ENCODE data around the gene GDPD5. TPM values are rescaled to one million over a fixed set of nuclear protein-coding genes. Genes with fewer than 3 reads are reported as not detected.

The GDPD5 gene
- total RNA-seq, 1 donor from 2014 or later, result 9.7 TPM

GRCh38 chr11:75399344-75400145 is 126.2 kb downstream of the GDPD5 start, which contains the start of gene RPS3:
TSS of gene RPS3 (plus strand) at chr11:75399518. CDS start at chr11:75399548, 30 bp downstream.
- DNase-seq (ENCODE audit: low spot score), result peak; percentile 86
- H3K27ac Mint-ChIP-seq, result peak within 1 kb of the TSS; percentile 90
- H3K4me3 Mint-ChIP-seq, result peak within 1 kb of the TSS; percentile 99
- no peaks in the 10 kb centered on the region for H3K9me3 Mint-ChIP-seq
- peaks cover 3% of the 10 kb centered on the region for H3K27me3 Mint-ChIP-seq (ENCODE audit: insufficient read depth)
- peaks cover 51% of the 10 kb centered on the region for H3K36me3 Mint-ChIP-seq (ENCODE audit: low read depth)
- intact Hi-C loops (cut with micrococcal nuclease), result loop anchor here (1.0 to 2.0 kb wide), 6 partner anchors 9 to 450 kb away; partner anchors contain the start of genes NEU3, SPCS2 and XRRA1
- H3K4me1 Mint-ChIP-seq (ENCODE audit: low read depth), result peaks cover 51% of the 10 kb centered on the region

GRCh38 chr11:75398906-75399305 is 126.8 kb downstream of the GDPD5 start:
- Mint-ChIP-seq H3K9me3 (no peaks in the 10 kb centered on the region), H3K27ac (peak overlapping the region; percentile 90), H3K27me3 (ENCODE audit: insufficient read depth) (peaks cover 4% of the 10 kb centered on the region), H3K4me3 (peak overlapping the region; percentile 99), H3K36me3 (ENCODE audit: low read depth) (peaks cover 45% of the 10 kb centered on the region), H3K4me1 (ENCODE audit: low read depth) (peaks cover 51% of the 10 kb centered on the region)
- DNase-seq (ENCODE audit: low spot score), result no peak
- intact Hi-C loops (cut with micrococcal nuclease), result loop anchor here (1.0 kb wide), 4 partner anchors 9 to 127 kb away; no protein-coding TSS in a partner anchor

GRCh38 chr11:75394085-75394840 is 131.5 kb downstream of the GDPD5 start:
- peaks cover 19% of the 10 kb centered on the region for H3K27me3 Mint-ChIP-seq (ENCODE audit: insufficient read depth)
- DNase-seq (ENCODE audit: low spot score), result no peak
- no peak overlapping the region for H3K27ac Mint-ChIP-seq
- peaks cover under 1% of the 10 kb centered on the region for H3K36me3 Mint-ChIP-seq (ENCODE audit: low read depth)
- H3K4me3 Mint-ChIP-seq, result no peak overlapping the region
- intact Hi-C loops (cut with micrococcal nuclease), result no loop called here
- no peaks in the 10 kb centered on the region for H3K9me3 Mint-ChIP-seq
- peaks cover 11% of the 10 kb centered on the region for H3K4me1 Mint-ChIP-seq (ENCODE audit: low read depth)

GRCh38 chr11:75389925-75390324 is 135.8 kb downstream of the GDPD5 start:
- Mint-ChIP-seq H3K36me3 (ENCODE audit: low read depth) (no peaks in the 10 kb centered on the region), H3K27me3 (ENCODE audit: insufficient read depth) (peaks cover 25% of the 10 kb centered on the region), H3K9me3 (no peaks in the 10 kb centered on the region), H3K27ac (no peak overlapping the region), H3K4me1 (ENCODE audit: low read depth) (peaks cover 8% of the 10 kb centered on the region), H3K4me3 (no peak overlapping the region)
- intact Hi-C loops (cut with micrococcal nuclease), result loop anchor here (5.0 kb wide), 1 partner anchor 248 kb away; no protein-coding TSS in a partner anchor
- no peak for DNase-seq (ENCODE audit: low spot score)

- intact Hi-C loops (cut with micrococcal nuclease), result loop anchor here (5.0 kb wide), 1 partner anchor 247 kb away; no protein-coding TSS in a partner anchor
- Mint-ChIP-seq H3K27me3 (ENCODE audit: insufficient read depth) (peaks cover 27% of the 10 kb centered on the region), H3K9me3 (no peaks in the 10 kb centered on the region), H3K4me3 (no peak overlapping the region), H3K4me1 (ENCODE audit: low read depth) (peaks cover 11% of the 10 kb centered on the region), H3K36me3 (ENCODE audit: low read depth) (no peaks in the 10 kb centered on the region), H3K27ac (no peak overlapping the region)
- no peak for DNase-seq (ENCODE audit: low spot score)
These were observed 136.5 kb downstream of the GDPD5 start for GRCh38 chr11:75389276-75389605.

GRCh38 chr11:75388386-75389275 is 137.1 kb downstream of the GDPD5 start:
- intact Hi-C loops (cut with micrococcal nuclease), result loop anchor here (1.0 to 5.0 kb wide), 6 partner anchors 11 to 246 kb away; partner anchors contain the start of gene RPS3
- H3K9me3 Mint-ChIP-seq, result no peaks in the 10 kb centered on the region
- no peaks in the 10 kb centered on the region for H3K36me3 Mint-ChIP-seq (ENCODE audit: low read depth)
- peaks cover 10% of the 10 kb centered on the region for H3K4me1 Mint-ChIP-seq (ENCODE audit: low read depth)
- H3K27me3 Mint-ChIP-seq (ENCODE audit: insufficient read depth), result peaks cover 25% of the 10 kb centered on the region
- H3K4me3 Mint-ChIP-seq, result no peak overlapping the region
- DNase-seq (ENCODE audit: low spot score), result peak; percentile 64
- no peak overlapping the region for H3K27ac Mint-ChIP-seq

- Mint-ChIP-seq H3K4me3 (no peak overlapping the region), H3K27me3 (ENCODE audit: insufficient read depth) (peaks cover 22% of the 10 kb centered on the region), H3K9me3 (no peaks in the 10 kb centered on the region), H3K36me3 (ENCODE audit: low read depth) (no peaks in the 10 kb centered on the region), H3K27ac (no peak overlapping the region), H3K4me1 (ENCODE audit: low read depth) (peaks cover 17% of the 10 kb centered on the region)
- intact Hi-C loops (cut with micrococcal nuclease), result loop anchor here (1.0 to 5.0 kb wide), 6 partner anchors 11 to 246 kb away; partner anchors contain the start of gene RPS3
- DNase-seq (ENCODE audit: low spot score), result no peak
These were observed 137.9 kb downstream of the GDPD5 start for GRCh38 chr11:75387736-75388294.

GRCh38 chr11:75386942-75387630 is 138.7 kb downstream of the GDPD5 start:
- no peak for DNase-seq (ENCODE audit: low spot score)
- intact Hi-C loops (cut with micrococcal nuclease), result loop anchor here (5.0 kb wide), 1 partner anchor 245 kb away; no protein-coding TSS in a partner anchor
- H3K27ac Mint-ChIP-seq, result no peak overlapping the region
- no peaks in the 10 kb centered on the region for H3K36me3 Mint-ChIP-seq (ENCODE audit: low read depth)
- no peak overlapping the region for H3K4me3 Mint-ChIP-seq
- H3K4me1 Mint-ChIP-seq (ENCODE audit: low read depth), result peaks cover 17% of the 10 kb centered on the region
- peaks cover 22% of the 10 kb centered on the region for H3K27me3 Mint-ChIP-seq (ENCODE audit: insufficient read depth)
- no peaks in the 10 kb centered on the region for H3K9me3 Mint-ChIP-seq

Other genes starting within 250 kb of the GDPD5 start
- gene ARRB1, start 174.3 kb downstream of the GDPD5 start, total RNA-seq, result 15.3 and 16.0 TPM in 2 replicates
- 2,822 and 2,924 TPM in 2 replicates for gene RPS3, start 126.4 kb downstream of the GDPD5 start, total RNA-seq
- gene KLHL35, start 92.7 kb downstream of the GDPD5 start, total RNA-seq, result 2.5 and 2.8 TPM in 2 replicates
- 24.1 and 25.3 TPM in 2 replicates for gene SERPINH1, start 36.3 kb upstream of the GDPD5 start, total RNA-seq
- gene MAP6, start 143.1 kb upstream of the GDPD5 start, total RNA-seq, result 0.49 and 0.54 TPM in 2 replicates
- not detected in 2 replicates for gene MOGAT2, start 191.9 kb upstream of the GDPD5 start, total RNA-seq
- 9.8 and 11.0 TPM in 2 replicates for gene DGAT2, start 242.8 kb upstream of the GDPD5 start, total RNA-seq